WERI-Rb-1 (cell line): ENCODE results near the gene TOM1L2.

ENCODE experiments used
- DNase-seq: peaks from one replicate; pipeline ENCODE4 v3.0.0-alpha.2; 2020
- H3K27ac ChIP-seq: fragments of 250-450 bp; sonication (Bioruptor Pico); 2 replicates; pipeline ENCODE4 v1.5.1; 2020; ENCODE audit warnings: mild to moderate bottlenecking, moderate library complexity
- H3K27me3 ChIP-seq: fragments of 250-450 bp; sonication (Bioruptor Pico); 2 replicates; pipeline ENCODE4 v1.5.1; 2021; ENCODE audit warnings: mild to moderate bottlenecking, low read depth, moderate library complexity; ENCODE audit not compliant: insufficient read depth, severe bottlenecking
- H3K36me3 ChIP-seq: fragments of 250-450 bp; sonication (Bioruptor Pico); 2 replicates; pipeline ENCODE4 v1.5.1; 2020; ENCODE audit warnings: mild to moderate bottlenecking, moderate library complexity
- H3K4me3 ChIP-seq: 2 replicates; pipeline ENCODE4 v1.5.1; 2011; ENCODE audit warnings: low read depth, mild to moderate bottlenecking, control low read depth, low read length
- H3K9me3 ChIP-seq: fragments of 250-450 bp; sonication (Bioruptor Pico); 2 replicates; pipeline ENCODE4 v1.5.1; 2021; ENCODE audit warnings: mild to moderate bottlenecking, moderate library complexity; ENCODE audit not compliant: severe bottlenecking
- CTCF ChIP-seq: IDR thresholded peaks from 2 replicates; pipeline ENCODE4 v1.5.1; 2011; ENCODE audit warnings: low read depth, mild to moderate bottlenecking, control low read depth, inconsistent platforms, low read length

TOM1L2 gene

GRCh38 chr17:17870247-17870646 lies 102.0 kb downstream of the TOM1L2 start:
- Histone ChIP-seq H3K9me3 (no peaks in the 10 kb centered on the region), H3K36me3 (no peaks in the 10 kb centered on the region; the same call in none of the 2 replicates), H3K4me3 (no peak overlapping the region), H3K27me3 (no peaks in the 10 kb centered on the region), H3K27ac (no peak overlapping the region)
- no peak for DNase-seq
- TF ChIP-seq CTCF: peak; percentile 25; the same call in 1 of the 2 replicates

- no peaks in the 10 kb centered on the region for H3K27me3 ChIP-seq
- no peaks in the 10 kb centered on the region; the same call in none of the 2 replicates for H3K36me3 ChIP-seq
- H3K9me3 ChIP-seq: no peaks in the 10 kb centered on the region
- TF ChIP-seq CTCF: no peak
- H3K4me3 ChIP-seq: no peak overlapping the region
- H3K27ac ChIP-seq: no peak overlapping the region
- DNase-seq: no peak
Observed at GRCh38 chr17:17868641-17869522, 103.3 kb downstream of the TOM1L2 start.

GRCh38 chr17:17866897-17867296 lies 105.3 kb downstream of the TOM1L2 start:
- Histone ChIP-seq H3K36me3 (no peaks in the 10 kb centered on the region; the same call in 1 of the 2 replicates), H3K27ac (no peak overlapping the region), H3K27me3 (no peaks in the 10 kb centered on the region), H3K9me3 (no peaks in the 10 kb centered on the region), H3K4me3 (no peak overlapping the region)
- TF ChIP-seq CTCF: no peak
- DNase-seq: no peak

GRCh38 chr17:17866425-17866824 lies 105.8 kb downstream of the TOM1L2 start:
- H3K27ac ChIP-seq: no peak overlapping the region
- H3K9me3 ChIP-seq: no peaks in the 10 kb centered on the region
- no peaks in the 10 kb centered on the region for H3K27me3 ChIP-seq
- H3K36me3 ChIP-seq: no peaks in the 10 kb centered on the region; the same call in 1 of the 2 replicates
- H3K4me3 ChIP-seq: no peak overlapping the region
- DNase-seq: no peak
- TF ChIP-seq CTCF: no peak

GRCh38 chr17:17865035-17865434 lies 107.2 kb downstream of the TOM1L2 start:
- Histone ChIP-seq H3K9me3 (no peaks in the 10 kb centered on the region), H3K27ac (no peak overlapping the region), H3K4me3 (no peak overlapping the region), H3K36me3 (no peaks in the 10 kb centered on the region; the same call in 1 of the 2 replicates), H3K27me3 (no peaks in the 10 kb centered on the region)
- TF ChIP-seq CTCF: no peak
- DNase-seq: no peak

- Histone ChIP-seq H3K27ac (no peak overlapping the region), H3K4me3 (no peak overlapping the region), H3K27me3 (no peaks in the 10 kb centered on the region), H3K36me3 (no peaks in the 10 kb centered on the region), H3K9me3 (no peaks in the 10 kb centered on the region)
- no peak for DNase-seq
- no peak for TF ChIP-seq CTCF
Observed at GRCh38 chr17:17860766-17861107, 111.5 kb downstream of the TOM1L2 start.
